Spleen (tissue), 7 donors: ENCODE measurements around the gene PBRM1.

Source experiments
- POLR2AphosphoS5 ChIP-seq, 3 donors: sonication (generic); formaldehyde crosslinking; IDR thresholded peaks; one replicate each; pipeline ENCODE4 v1.5.1; 2017; ENCODE audit warnings: antibody characterized with exemption in 3 of 3
- TF ChIP-seq, protein P1 (sequence below), 11 experiments: fragments of 200-600 bp in 7 of 11; fragments of 450-650 bp in 4 of 11; sonication (generic) in 4 of 11; IDR thresholded peaks in 8 of 11; conservative IDR thresholded peaks in 3 of 11; 1 replicate in 7 of 11; 2 replicates in 4 of 11; pipeline versions ENCODE4 v1.4.0 to v1.8.0; 2016 to 2021; ENCODE audit warnings: antibody characterized with exemption in 11 of 11, inconsistent platforms in 4 of 11, mild to moderate bottlenecking in 1 of 11
- donor health status: DM: no; HTN: no; CAD: no; lungs with moderate emphysema.
- donor health status: DM: no; HTN: no; CAD: no.
- donor health status: DM: no; HTN: no; CAD: no.

GRCh38 chr3:52609316-52609815, 76.3 kb downstream of the PBRM1 start:
- TF ChIP-seq, protein P1, sequence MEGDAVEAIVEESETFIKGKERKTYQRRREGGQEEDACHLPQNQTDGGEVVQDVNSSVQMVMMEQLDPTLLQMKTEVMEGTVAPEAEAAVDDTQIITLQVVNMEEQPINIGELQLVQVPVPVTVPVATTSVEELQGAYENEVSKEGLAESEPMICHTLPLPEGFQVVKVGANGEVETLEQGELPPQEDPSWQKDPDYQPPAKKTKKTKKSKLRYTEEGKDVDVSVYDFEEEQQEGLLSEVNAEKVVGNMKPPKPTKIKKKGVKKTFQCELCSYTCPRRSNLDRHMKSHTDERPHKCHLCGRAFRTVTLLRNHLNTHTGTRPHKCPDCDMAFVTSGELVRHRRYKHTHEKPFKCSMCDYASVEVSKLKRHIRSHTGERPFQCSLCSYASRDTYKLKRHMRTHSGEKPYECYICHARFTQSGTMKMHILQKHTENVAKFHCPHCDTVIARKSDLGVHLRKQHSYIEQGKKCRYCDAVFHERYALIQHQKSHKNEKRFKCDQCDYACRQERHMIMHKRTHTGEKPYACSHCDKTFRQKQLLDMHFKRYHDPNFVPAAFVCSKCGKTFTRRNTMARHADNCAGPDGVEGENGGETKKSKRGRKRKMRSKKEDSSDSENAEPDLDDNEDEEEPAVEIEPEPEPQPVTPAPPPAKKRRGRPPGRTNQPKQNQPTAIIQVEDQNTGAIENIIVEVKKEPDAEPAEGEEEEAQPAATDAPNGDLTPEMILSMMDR (IDR thresholded peaks at IDR 0.05 in 8 of 11, conservative IDR thresholded peaks at IDR 0.05 in 3 of 11) = no peak
- TF ChIP-seq POLR2AphosphoS5 (IDR thresholded peaks at IDR 0.05) = no peak
